ENCODE results near the gene DKC1.

- TF ChIP-seq BACH2 (CRISPR knock-in tag; IDR thresholded peaks at IDR 0.05; ENCODE audit: borderline replicate concordance) (no peak), TCF4 (CRISPR knock-in tag; IDR thresholded peaks at IDR 0.05; ENCODE audit: borderline replicate concordance) (no peak), SNAI2 (CRISPR knock-in tag; IDR thresholded peaks at IDR 0.05) (no peak), PATZ1 (CRISPR knock-in tag; IDR thresholded peaks at IDR 0.05; ENCODE audit: borderline replicate concordance) (no peak), TOX (CRISPR knock-in tag; IDR thresholded peaks at IDR 0.05; ENCODE audit: borderline replicate concordance) (no peak), RARB (CRISPR knock-in tag; IDR thresholded peaks at IDR 0.05) (no peak), CREB5 (CRISPR knock-in tag; IDR thresholded peaks at IDR 0.05; ENCODE audit: low read depth) (no peak), ZC3H10 (CRISPR knock-in tag; IDR thresholded peaks at IDR 0.05) (no peak), ZFP3 (CRISPR knock-in tag; IDR thresholded peaks at IDR 0.05) (no peak), ARNTL (CRISPR knock-in tag; IDR thresholded peaks at IDR 0.05; ENCODE audit: borderline replicate concordance, low read depth) (no peak), ZFP30 (CRISPR knock-in tag; IDR thresholded peaks at IDR 0.05) (no peak), CSRNP3 (CRISPR knock-in tag; IDR thresholded peaks at IDR 0.05) (no peak)
Observed at GRCh38 chrX:154802947-154803346, 40.3 kb downstream of the DKC1 start.
